Smooth muscle cell (in vitro differentiated cells): ENCODE measurements around the gene TRHDE. TPM values are rescaled to one million over a fixed set of nuclear protein-coding genes. Genes with fewer than 3 reads are reported as not detected.

ENCODE experiments used
- DNase-seq: peaks from one replicate; lab custom pipeline; 2025; ENCODE audit not compliant: unreplicated experiment; lab: John Stamatoyannopoulos, UW
- H2AFZ ChIP-seq: fragments of 200-600 bp; sonication (generic); 2 replicates; pipeline ENCODE4 v1.6.0; 2016; ENCODE audit warnings: antibody characterized with exemption, low read depth, mild to moderate bottlenecking
- H3F3A ChIP-seq: fragments of 200-600 bp; sonication (generic); 2 replicates; pipeline ENCODE4 v1.6.0; 2017; ENCODE audit warnings: antibody characterized with exemption, low read depth
- H3K27ac ChIP-seq: fragments of 200-600 bp; sonication (generic); 2 replicates; pipeline ENCODE4 v1.5.1; 2016; ENCODE audit warnings: low read depth, mild to moderate bottlenecking
- H3K27me3 ChIP-seq: fragments of 200-600 bp; sonication (generic); 2 replicates; pipeline ENCODE4 v1.6.1; 2016; ENCODE audit warnings: low read depth, mild to moderate bottlenecking
- H3K36me3 ChIP-seq: fragments of 200-600 bp; sonication (generic); 2 replicates; pipeline ENCODE4 v1.5.1; 2016; ENCODE audit warnings: low read depth
- H3K4me1 ChIP-seq: fragments of 200-600 bp; sonication (generic); 2 replicates; pipeline ENCODE4 v1.5.1; 2016; ENCODE audit warnings: low read depth
- H3K4me2 ChIP-seq: fragments of 200-600 bp; sonication (generic); 2 replicates; pipeline ENCODE4 v1.6.0; 2016; ENCODE audit warnings: mild to moderate bottlenecking
- H3K4me3 ChIP-seq: fragments of 200-600 bp; sonication (generic); 2 replicates; pipeline ENCODE4 v1.5.1; 2016; ENCODE audit warnings: mild to moderate bottlenecking
- H3K79me2 ChIP-seq: fragments of 200-600 bp; sonication (generic); 2 replicates; pipeline ENCODE4 v1.6.0; 2016; ENCODE audit warnings: low read depth, mild to moderate bottlenecking
- H3K9ac ChIP-seq: fragments of 200-600 bp; sonication (generic); 2 replicates; pipeline ENCODE4 v1.6.0; 2016; ENCODE audit warnings: low read depth
- H3K9me3 ChIP-seq: fragments of 200-600 bp; sonication (generic); replicated peaks from 2 replicates; pipeline ENCODE4 v1.5.1; 2016; ENCODE audit warnings: low read depth
- H4K20me1 ChIP-seq: fragments of 200-600 bp; sonication (generic); 2 replicates; pipeline ENCODE4 v1.6.0; 2016; ENCODE audit warnings: low read depth
- CTCF ChIP-seq: fragments of 200-600 bp; sonication (generic); IDR thresholded peaks from 2 replicates; pipeline ENCODE4 v1.5.1; 2017; ENCODE audit warnings: borderline replicate concordance, mild to moderate bottlenecking, antibody characterized with exemption; ENCODE audit not compliant: insufficient read depth, poor library complexity, severe bottlenecking
- WGBS: methylation state at CpG from one replicate; pipeline ENCODE4 v1.1.7; 2016; ENCODE audit warnings: low lambda C conversion rate; 5-methylcytosine and 5-hydroxymethylcytosine counted together
- polyA plus RNA-seq: library from polyadenylated mRNA; unstranded; fragments of >200 nt; fragmentation: Nextera tagmentation; extraction: Ambion mirVana; gene quantifications from 2 replicates; pipeline ENCODE4 v1.2.1, GENCODE V29; 2016
- total RNA-seq: library from RNA; depleted of rRNA; stranded (reverse); fragments of >200 nt; gene quantifications from 2 replicates; pipeline ENCODE4 v1.2.3, GENCODE V29; 2014

TRHDE gene
- total and polyA plus RNA-seq, 2 experiments from 2014 or later = 0.32 to 0.81 TPM

- Histone ChIP-seq H3K27me3 (no peaks in the 10 kb centered on the region), H3K9me3 (no peaks in the 10 kb centered on the region), H3K36me3 (no peaks in the 10 kb centered on the region), H3K9ac (no peak overlapping the region), H3F3A (no peaks in the 10 kb centered on the region), H3K4me3 (no peak overlapping the region), H3K79me2 (no peaks in the 10 kb centered on the region), H2AFZ (no peak overlapping the region), H3K27ac (no peak overlapping the region), H3K4me2 (no peak overlapping the region), H3K4me1 (peaks cover 6% of the 10 kb centered on the region), H4K20me1 (no peaks in the 10 kb centered on the region)
- WGBS = 86% methylated on average over 2 of the region's 2 CpGs
- no peak for DNase-seq
- no peak for TF ChIP-seq CTCF
These were observed 204.1 kb downstream of the TRHDE start for GRCh38 chr12:72476301-72476700.

- no peaks in the 10 kb centered on the region for H3F3A ChIP-seq
- no peak for DNase-seq
- H3K9ac ChIP-seq = no peak overlapping the region
- H3K9me3 ChIP-seq = no peaks in the 10 kb centered on the region
- TF ChIP-seq CTCF = no peak
- no peaks in the 10 kb centered on the region for H4K20me1 ChIP-seq
- no peaks in the 10 kb centered on the region for H3K4me1 ChIP-seq
- H3K4me3 ChIP-seq = no peak overlapping the region
- H3K36me3 ChIP-seq = no peaks in the 10 kb centered on the region
- H3K27me3 ChIP-seq = no peaks in the 10 kb centered on the region
- no peaks in the 10 kb centered on the region for H3K79me2 ChIP-seq
- H3K27ac ChIP-seq = no peak overlapping the region
- no peak overlapping the region for H2AFZ ChIP-seq
- 93% methylated on average over 4 of the region's 4 CpGs for WGBS
- no peak overlapping the region for H3K4me2 ChIP-seq
These were observed 213.0 kb downstream of the TRHDE start for GRCh38 chr12:72485017-72485701.

- Histone ChIP-seq H3K79me2 (no peaks in the 10 kb centered on the region), H3K27me3 (no peaks in the 10 kb centered on the region), H3K9ac (no peak overlapping the region), H3K4me3 (no peak overlapping the region), H3K4me1 (no peaks in the 10 kb centered on the region), H4K20me1 (no peaks in the 10 kb centered on the region), H3K27ac (peak overlapping the region; percentile 52), H3K9me3 (no peaks in the 10 kb centered on the region), H3K36me3 (no peaks in the 10 kb centered on the region), H2AFZ (no peak overlapping the region), H3K4me2 (peak overlapping the region; percentile 36), H3F3A (no peaks in the 10 kb centered on the region)
- no peak for DNase-seq
- 50% methylated on average over 4 of the region's 4 CpGs for WGBS
- no peak for TF ChIP-seq CTCF
These were observed 219.3 kb downstream of the TRHDE start for GRCh38 chr12:72491426-72491825.

- Histone ChIP-seq H2AFZ (no peak overlapping the region), H3K79me2 (no peaks in the 10 kb centered on the region), H4K20me1 (no peaks in the 10 kb centered on the region), H3K27me3 (no peaks in the 10 kb centered on the region), H3K4me2 (no peak overlapping the region), H3K36me3 (no peaks in the 10 kb centered on the region), H3F3A (no peaks in the 10 kb centered on the region), H3K9me3 (no peaks in the 10 kb centered on the region), H3K9ac (no peak overlapping the region), H3K4me1 (no peaks in the 10 kb centered on the region), H3K27ac (peak overlapping the region; percentile 28), H3K4me3 (no peak overlapping the region)
- 42% methylated on average over 1 of the region's 1 CpG for WGBS
- TF ChIP-seq CTCF = no peak
- no peak for DNase-seq
These were observed 221.2 kb downstream of the TRHDE start for GRCh38 chr12:72493407-72493806.
